CD4-positive, alpha-beta T cell treated with Interleukin-4 for 1 hour (primary cell): ENCODE results near the gene NIPAL3.
"Not testable (repeated sequence)": the region's sequence is repeated elsewhere in the genome, so short reads cannot be mapped to it uniquely, and the experiment has no call there.

Experiments
- DNase-seq, 2 donors: peaks; one replicate each; pipeline ENCODE4 v3.0.0-alpha.2; 2020 to 2022

Gene NIPAL3

GRCh38 chr1:24493785-24494184 lies 78.2 kb downstream of the NIPAL3 start:
- no peak for DNase-seq

- DNase-seq = no peak
Observed at GRCh38 chr1:24498589-24498988, 83.0 kb downstream of the NIPAL3 start.

GRCh38 chr1:24500448-24501048 lies 84.9 kb downstream of the NIPAL3 start:
- no peak for DNase-seq

GRCh38 chr1:24501371-24502064 lies 85.9 kb downstream of the NIPAL3 start:
- DNase-seq = peak; percentile 52 to 53

- DNase-seq = peak; percentile 87 to 88
Observed at GRCh38 chr1:24502065-24502708, 86.6 kb downstream of the NIPAL3 start.

GRCh38 chr1:24502709-24503058 lies 87.1 kb downstream of the NIPAL3 start, which contains the start of gene RCAN3:
RCAN3 (plus strand) TSS chr1:24502836; CDS start chr1:24514373, 11,537 bp downstream.
- peak; percentile 87 to 89 for DNase-seq

GRCh38 chr1:24503059-24503751 lies 87.6 kb downstream of the NIPAL3 start:
- DNase-seq = peak in 1 of 2 donors; percentile 37

- DNase-seq = no peak
Observed at GRCh38 chr1:24503870-24504523, 88.4 kb downstream of the NIPAL3 start.

GRCh38 chr1:24504560-24504959 lies 89.0 kb downstream of the NIPAL3 start:
- no peak for DNase-seq

- DNase-seq = no peak
Observed at GRCh38 chr1:24505816-24506215, 90.2 kb downstream of the NIPAL3 start.

- peak in 1 of 2 donors; percentile 68 for DNase-seq
Observed at GRCh38 chr1:24506691-24507381, 91.2 kb downstream of the NIPAL3 start.

GRCh38 chr1:24507405-24507804 lies 91.8 kb downstream of the NIPAL3 start:
- DNase-seq = peak; percentile 54 to 63

- no peak for DNase-seq
Observed at GRCh38 chr1:24508911-24509310, 93.3 kb downstream of the NIPAL3 start.

- DNase-seq = no peak
Observed at GRCh38 chr1:24513706-24514105, 98.1 kb downstream of the NIPAL3 start.

GRCh38 chr1:24514946-24515345 lies 99.3 kb downstream of the NIPAL3 start:
- no peak for DNase-seq

GRCh38 chr1:24515671-24516209 lies 100.1 kb downstream of the NIPAL3 start:
- not testable (repeated sequence) for DNase-seq

GRCh38 chr1:24516506-24516905 lies 100.9 kb downstream of the NIPAL3 start:
- no peak for DNase-seq

- DNase-seq = no peak
Observed at GRCh38 chr1:24517898-24518297, 102.3 kb downstream of the NIPAL3 start.

GRCh38 chr1:24520282-24520681 lies 104.7 kb downstream of the NIPAL3 start:
- DNase-seq = not testable (repeated sequence)
